ENCODE results near the gene RNF181. TPM values are rescaled to one million over a fixed set of nuclear protein-coding genes. Genes with fewer than 3 reads are reported as not detected.

Gene RNF181
- polyA plus RNA-seq, 1 of the 3 experiments (the other 2 are of a cell fraction): 312 TPM

DNA sequence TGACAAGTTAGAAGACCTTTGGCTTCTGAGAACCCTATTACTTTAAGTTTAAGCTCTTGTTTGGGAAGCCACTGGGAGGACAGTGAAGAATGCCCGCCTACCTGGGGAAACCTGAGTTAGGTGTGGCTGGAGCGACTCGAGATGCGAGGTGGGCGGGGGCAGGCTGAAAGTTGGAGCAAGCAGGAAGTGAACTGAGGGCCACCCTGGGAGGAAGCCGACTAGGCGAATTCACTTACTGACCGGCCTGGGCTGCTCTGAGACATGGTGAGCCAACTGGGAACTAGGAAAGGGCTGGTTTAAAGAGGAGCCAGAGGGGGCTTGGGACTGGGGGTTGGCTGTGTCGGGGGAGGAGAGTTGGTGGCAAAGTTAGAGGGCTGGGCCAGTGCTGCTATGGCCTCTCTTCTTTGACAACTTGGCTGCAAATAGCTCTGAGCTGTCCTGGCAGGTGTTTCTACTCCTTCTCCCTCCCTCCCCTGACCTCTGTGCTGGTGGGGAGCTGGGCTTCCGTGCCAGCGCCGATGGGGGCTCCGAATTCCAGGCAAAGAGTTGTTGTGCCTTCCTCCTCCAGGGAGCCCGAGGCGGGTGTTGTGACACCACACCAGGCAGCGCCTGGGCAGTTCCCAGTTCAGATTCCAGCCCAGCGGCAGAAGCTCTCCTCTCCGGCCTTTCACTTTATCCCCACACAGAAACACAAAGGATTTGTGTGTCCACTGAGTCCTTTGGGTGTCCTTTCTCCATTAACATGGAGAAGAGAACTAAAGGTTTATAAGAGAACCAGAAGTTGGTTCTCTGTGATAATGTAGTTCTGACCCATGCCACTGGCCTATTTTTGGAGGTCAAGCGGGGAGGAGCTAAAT, 17.9 kb upstream of the RNF181 start, which contains the start of gene VAMP8:
TSS of gene VAMP8 (plus strand) at position 201 of the 857 bp plus-strand sequence. CDS start at position 262, 61 bp downstream.
- DNase-seq: no peak
- no peak within 1 kb of the TSS for H3K27ac ChIP-seq (ENCODE audit: low read depth in 2 of 2, low read length in 1 of 2)
- no peaks in the 10 kb centered on the region for H3K9me2 ChIP-seq
- no peak within 1 kb of the TSS for H3K9ac ChIP-seq
- peaks cover 5% of the 10 kb centered on the region; the same call in 1 of the 2 replicates for H3K27me3 ChIP-seq (ENCODE audit: insufficient read depth)
- H2AFZ ChIP-seq (ENCODE audit: low read depth): no peak within 1 kb of the TSS
- no peak within 1 kb of the TSS for H3K4me2 ChIP-seq
- ChIA-PET CTCF (interaction anchor here (0.8 kb wide), 1 partner anchor 187 kb away, joined by 4 read pairs; no protein-coding TSS in a partner anchor), POLR2A (interaction anchor here (0.7 to 1.0 kb wide), 2 partner anchors 16 to 39 kb away, joined by 5 to 6 read pairs; partner anchors contain the start of gene MAT2A)
- H3K79me2 ChIP-seq (ENCODE audit: insufficient read depth): no peaks in the 10 kb centered on the region
- H3K4me3 ChIP-seq (ENCODE audit: low read depth in 2 of 2, low read length in 1 of 2): no peak within 1 kb of the TSS
- H3K9me3 ChIP-seq: no peaks in the 10 kb centered on the region
- H3F3A ChIP-seq (replicated peaks; ENCODE audit: insufficient read depth): no peaks in the 10 kb centered on the region
- TF ChIP-seq, protein P1, sequence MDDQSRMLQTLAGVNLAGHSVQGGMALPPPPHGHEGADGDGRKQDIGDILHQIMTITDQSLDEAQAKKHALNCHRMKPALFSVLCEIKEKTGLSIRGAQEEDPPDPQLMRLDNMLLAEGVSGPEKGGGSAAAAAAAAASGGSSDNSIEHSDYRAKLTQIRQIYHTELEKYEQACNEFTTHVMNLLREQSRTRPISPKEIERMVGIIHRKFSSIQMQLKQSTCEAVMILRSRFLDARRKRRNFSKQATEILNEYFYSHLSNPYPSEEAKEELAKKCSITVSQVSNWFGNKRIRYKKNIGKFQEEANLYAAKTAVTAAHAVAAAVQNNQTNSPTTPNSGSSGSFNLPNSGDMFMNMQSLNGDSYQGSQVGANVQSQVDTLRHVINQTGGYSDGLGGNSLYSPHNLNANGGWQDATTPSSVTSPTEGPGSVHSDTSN (IDR thresholded peaks at IDR 0.05): no peak
- TF ChIP-seq TCF12 (IDR thresholded peaks at IDR 0.05) (no peak), ELF1 (IDR thresholded peaks at IDR 0.05) (no peak), MXI1 (IDR thresholded peaks at IDR 0.05; ENCODE audit: low read depth, low read length) (no peak), NRF1 (IDR thresholded peaks at IDR 0.05; ENCODE audit: low read depth, low read length) (no peak), YY1 (IDR thresholded peaks at IDR 0.05; ENCODE audit: low read depth) (no peak), POLR2AphosphoS5 (IDR thresholded peaks at IDR 0.05; ENCODE audit: low read depth, low read length) (no peak), EZH2phosphoT487 (IDR thresholded peaks at IDR 0.05; ENCODE audit: borderline replicate concordance, low read depth) (no peak), NFIC (IDR thresholded peaks at IDR 0.05; ENCODE audit: borderline replicate concordance) (no peak)
- TF ChIP-seq, protein P2, sequence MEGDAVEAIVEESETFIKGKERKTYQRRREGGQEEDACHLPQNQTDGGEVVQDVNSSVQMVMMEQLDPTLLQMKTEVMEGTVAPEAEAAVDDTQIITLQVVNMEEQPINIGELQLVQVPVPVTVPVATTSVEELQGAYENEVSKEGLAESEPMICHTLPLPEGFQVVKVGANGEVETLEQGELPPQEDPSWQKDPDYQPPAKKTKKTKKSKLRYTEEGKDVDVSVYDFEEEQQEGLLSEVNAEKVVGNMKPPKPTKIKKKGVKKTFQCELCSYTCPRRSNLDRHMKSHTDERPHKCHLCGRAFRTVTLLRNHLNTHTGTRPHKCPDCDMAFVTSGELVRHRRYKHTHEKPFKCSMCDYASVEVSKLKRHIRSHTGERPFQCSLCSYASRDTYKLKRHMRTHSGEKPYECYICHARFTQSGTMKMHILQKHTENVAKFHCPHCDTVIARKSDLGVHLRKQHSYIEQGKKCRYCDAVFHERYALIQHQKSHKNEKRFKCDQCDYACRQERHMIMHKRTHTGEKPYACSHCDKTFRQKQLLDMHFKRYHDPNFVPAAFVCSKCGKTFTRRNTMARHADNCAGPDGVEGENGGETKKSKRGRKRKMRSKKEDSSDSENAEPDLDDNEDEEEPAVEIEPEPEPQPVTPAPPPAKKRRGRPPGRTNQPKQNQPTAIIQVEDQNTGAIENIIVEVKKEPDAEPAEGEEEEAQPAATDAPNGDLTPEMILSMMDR (IDR thresholded peaks at IDR 0.05): no peak
- TF ChIP-seq, protein P3, sequence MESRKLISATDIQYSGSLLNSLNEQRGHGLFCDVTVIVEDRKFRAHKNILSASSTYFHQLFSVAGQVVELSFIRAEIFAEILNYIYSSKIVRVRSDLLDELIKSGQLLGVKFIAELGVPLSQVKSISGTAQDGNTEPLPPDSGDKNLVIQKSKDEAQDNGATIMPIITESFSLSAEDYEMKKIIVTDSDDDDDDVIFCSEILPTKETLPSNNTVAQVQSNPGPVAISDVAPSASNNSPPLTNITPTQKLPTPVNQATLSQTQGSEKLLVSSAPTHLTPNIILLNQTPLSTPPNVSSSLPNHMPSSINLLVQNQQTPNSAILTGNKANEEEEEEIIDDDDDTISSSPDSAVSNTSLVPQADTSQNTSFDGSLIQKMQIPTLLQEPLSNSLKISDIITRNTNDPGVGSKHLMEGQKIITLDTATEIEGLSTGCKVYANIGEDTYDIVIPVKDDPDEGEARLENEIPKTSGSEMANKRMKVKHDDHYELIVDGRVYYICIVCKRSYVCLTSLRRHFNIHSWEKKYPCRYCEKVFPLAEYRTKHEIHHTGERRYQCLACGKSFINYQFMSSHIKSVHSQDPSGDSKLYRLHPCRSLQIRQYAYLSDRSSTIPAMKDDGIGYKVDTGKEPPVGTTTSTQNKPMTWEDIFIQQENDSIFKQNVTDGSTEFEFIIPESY (IDR thresholded peaks at IDR 0.05; ENCODE audit: borderline replicate concordance, low read depth): no peak
- TF ChIP-seq, protein P4, sequence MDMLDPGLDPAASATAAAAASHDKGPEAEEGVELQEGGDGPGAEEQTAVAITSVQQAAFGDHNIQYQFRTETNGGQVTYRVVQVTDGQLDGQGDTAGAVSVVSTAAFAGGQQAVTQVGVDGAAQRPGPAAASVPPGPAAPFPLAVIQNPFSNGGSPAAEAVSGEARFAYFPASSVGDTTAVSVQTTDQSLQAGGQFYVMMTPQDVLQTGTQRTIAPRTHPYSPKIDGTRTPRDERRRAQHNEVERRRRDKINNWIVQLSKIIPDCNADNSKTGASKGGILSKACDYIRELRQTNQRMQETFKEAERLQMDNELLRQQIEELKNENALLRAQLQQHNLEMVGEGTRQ (IDR thresholded peaks at IDR 0.05; ENCODE audit: borderline replicate concordance, low read depth, low read length): no peak
- TF ChIP-seq, protein P5, sequence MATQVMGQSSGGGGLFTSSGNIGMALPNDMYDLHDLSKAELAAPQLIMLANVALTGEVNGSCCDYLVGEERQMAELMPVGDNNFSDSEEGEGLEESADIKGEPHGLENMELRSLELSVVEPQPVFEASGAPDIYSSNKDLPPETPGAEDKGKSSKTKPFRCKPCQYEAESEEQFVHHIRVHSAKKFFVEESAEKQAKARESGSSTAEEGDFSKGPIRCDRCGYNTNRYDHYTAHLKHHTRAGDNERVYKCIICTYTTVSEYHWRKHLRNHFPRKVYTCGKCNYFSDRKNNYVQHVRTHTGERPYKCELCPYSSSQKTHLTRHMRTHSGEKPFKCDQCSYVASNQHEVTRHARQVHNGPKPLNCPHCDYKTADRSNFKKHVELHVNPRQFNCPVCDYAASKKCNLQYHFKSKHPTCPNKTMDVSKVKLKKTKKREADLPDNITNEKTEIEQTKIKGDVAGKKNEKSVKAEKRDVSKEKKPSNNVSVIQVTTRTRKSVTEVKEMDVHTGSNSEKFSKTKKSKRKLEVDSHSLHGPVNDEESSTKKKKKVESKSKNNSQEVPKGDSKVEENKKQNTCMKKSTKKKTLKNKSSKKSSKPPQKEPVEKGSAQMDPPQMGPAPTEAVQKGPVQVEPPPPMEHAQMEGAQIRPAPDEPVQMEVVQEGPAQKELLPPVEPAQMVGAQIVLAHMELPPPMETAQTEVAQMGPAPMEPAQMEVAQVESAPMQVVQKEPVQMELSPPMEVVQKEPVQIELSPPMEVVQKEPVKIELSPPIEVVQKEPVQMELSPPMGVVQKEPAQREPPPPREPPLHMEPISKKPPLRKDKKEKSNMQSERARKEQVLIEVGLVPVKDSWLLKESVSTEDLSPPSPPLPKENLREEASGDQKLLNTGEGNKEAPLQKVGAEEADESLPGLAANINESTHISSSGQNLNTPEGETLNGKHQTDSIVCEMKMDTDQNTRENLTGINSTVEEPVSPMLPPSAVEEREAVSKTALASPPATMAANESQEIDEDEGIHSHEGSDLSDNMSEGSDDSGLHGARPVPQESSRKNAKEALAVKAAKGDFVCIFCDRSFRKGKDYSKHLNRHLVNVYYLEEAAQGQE (IDR thresholded peaks at IDR 0.05; ENCODE audit: low read depth, low read length): no peak
- no peaks in the 10 kb centered on the region for H4K20me1 ChIP-seq (ENCODE audit: insufficient read depth)
- H3K36me3 ChIP-seq (replicated peaks in 1 of 2; ENCODE audit: control insufficient read depth in 1 of 2, insufficient read depth in 2 of 2, low read length in 1 of 2): no peaks in the 10 kb centered on the region
- no peaks in the 10 kb centered on the region for H3K4me1 ChIP-seq (ENCODE audit: control insufficient read depth in 1 of 2, insufficient read depth in 2 of 2, low read depth in 1 of 2, low read length in 1 of 2)
- WGBS (ENCODE audit: low lambda C conversion rate): 80% methylated on average over 16 of the region's 19 CpGs
